SJCRH30 (cell line): ENCODE measurements around the gene A3GALT2. TPM values are rescaled to one million over a fixed set of nuclear protein-coding genes. Genes with fewer than 3 reads are reported as not detected.

Experiments used
- DNase-seq, 2 experiments: peaks; one replicate each; pipeline ENCODE4 v3.0.0-alpha.2; 2015 to 2020
- H3K27ac ChIP-seq: fragments of 250-450 bp; sonication (Bioruptor Pico); 2 replicates; pipeline ENCODE4 v1.5.1; 2020; ENCODE audit warnings: mild to moderate bottlenecking, moderate library complexity
- H3K27me3 ChIP-seq: fragments of 250-450 bp; sonication (Bioruptor Pico); 2 replicates; pipeline ENCODE4 v1.5.1; 2020; ENCODE audit warnings: mild to moderate bottlenecking, moderate library complexity
- H3K36me3 ChIP-seq: fragments of 250-450 bp; sonication (Bioruptor Pico); 2 replicates; pipeline ENCODE4 v1.5.1; 2020; ENCODE audit warnings: mild to moderate bottlenecking, moderate library complexity
- H3K4me1 ChIP-seq: fragments of 250-450 bp; sonication (Bioruptor Pico); 2 replicates; pipeline ENCODE4 v1.5.1; 2020; ENCODE audit warnings: mild to moderate bottlenecking, moderate library complexity
- H3K4me3 ChIP-seq: fragments of 250-450 bp; sonication (Bioruptor Pico); 2 replicates; pipeline ENCODE4 v1.5.1; 2020; ENCODE audit warnings: mild to moderate bottlenecking, moderate library complexity
- H3K9me3 ChIP-seq: fragments of 250-450 bp; sonication (Bioruptor Pico); replicated peaks from 2 replicates; pipeline ENCODE4 v1.5.1; 2020; ENCODE audit warnings: mild to moderate bottlenecking, moderate library complexity
- total RNA-seq: library from RNA; depleted of rRNA; stranded (reverse); fragments of >200 nt; shearing (Covaris generic); gene quantifications from 2 replicates; pipeline ENCODE4 v1.2.3, GENCODE V29; 2014; rRNA removed

Gene A3GALT2
- total RNA-seq, 1 experiment from 2014 or later: not detected

GRCh38 chr1:33263890-33264504 is 56.9 kb downstream of the A3GALT2 start:
- H3K27ac ChIP-seq: no peak overlapping the region
- peak; percentile 35 to 50 for DNase-seq
- peaks cover under 1% of the 10 kb centered on the region; the same call in 1 of the 2 replicates for H3K4me1 ChIP-seq
- H3K27me3 ChIP-seq: no peaks in the 10 kb centered on the region
- no peak overlapping the region for H3K4me3 ChIP-seq
- H3K9me3 ChIP-seq: no peaks in the 10 kb centered on the region
- peaks cover 2% of the 10 kb centered on the region; the same call in 1 of the 2 replicates for H3K36me3 ChIP-seq

GRCh38 chr1:33261344-33261743 is 59.6 kb downstream of the A3GALT2 start:
- H3K4me1 ChIP-seq: peaks cover 14% of the 10 kb centered on the region; the same call in 1 of the 2 replicates
- DNase-seq: no peak
- peaks cover 2% of the 10 kb centered on the region; the same call in 1 of the 2 replicates for H3K36me3 ChIP-seq
- H3K27ac ChIP-seq: no peak overlapping the region
- no peaks in the 10 kb centered on the region for H3K9me3 ChIP-seq
- H3K27me3 ChIP-seq: no peaks in the 10 kb centered on the region
- no peak overlapping the region for H3K4me3 ChIP-seq

- H3K27ac ChIP-seq: no peak overlapping the region
- no peak for DNase-seq
These were observed 60.5 kb downstream of the A3GALT2 start for GRCh38 chr1:33260439-33260838.

DNA sequence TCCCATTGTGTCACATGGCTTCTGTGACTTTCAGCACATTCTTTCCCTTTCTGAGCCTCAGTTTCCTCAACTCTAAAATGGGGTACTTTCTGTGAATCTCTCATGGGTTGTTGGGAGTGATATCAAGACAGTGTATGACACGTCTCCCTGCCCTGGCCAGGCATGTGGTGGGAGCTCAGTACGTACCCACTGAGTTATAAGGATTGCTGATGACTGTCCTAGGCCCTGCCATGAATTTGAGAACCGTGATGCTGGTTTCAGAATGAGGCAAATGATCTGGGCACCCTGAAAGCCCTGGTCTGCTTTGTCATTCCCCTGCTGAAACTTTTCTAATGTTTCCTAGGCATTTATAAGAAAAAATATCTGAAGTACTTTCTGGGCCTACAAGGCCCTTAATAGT is 61.0 kb downstream of the A3GALT2 start:
- Histone ChIP-seq H3K27me3 (no peaks in the 10 kb centered on the region), H3K4me1 (peaks cover 14% of the 10 kb centered on the region; the same call in 1 of the 2 replicates), H3K9me3 (no peaks in the 10 kb centered on the region), H3K36me3 (peaks cover 2% of the 10 kb centered on the region; the same call in 1 of the 2 replicates), H3K27ac (no peak overlapping the region), H3K4me3 (no peak overlapping the region)
- no peak for DNase-seq

More at GRCh38 chr1:33260439-33260838, 60.5 kb downstream of the A3GALT2 start:
- peaks cover 2% of the 10 kb centered on the region; the same call in 1 of the 2 replicates for H3K36me3 ChIP-seq
- peaks cover 14% of the 10 kb centered on the region; the same call in 1 of the 2 replicates for H3K4me1 ChIP-seq
- no peaks in the 10 kb centered on the region for H3K27me3 ChIP-seq
- no peak overlapping the region for H3K4me3 ChIP-seq
- H3K9me3 ChIP-seq: no peaks in the 10 kb centered on the region

DNA sequence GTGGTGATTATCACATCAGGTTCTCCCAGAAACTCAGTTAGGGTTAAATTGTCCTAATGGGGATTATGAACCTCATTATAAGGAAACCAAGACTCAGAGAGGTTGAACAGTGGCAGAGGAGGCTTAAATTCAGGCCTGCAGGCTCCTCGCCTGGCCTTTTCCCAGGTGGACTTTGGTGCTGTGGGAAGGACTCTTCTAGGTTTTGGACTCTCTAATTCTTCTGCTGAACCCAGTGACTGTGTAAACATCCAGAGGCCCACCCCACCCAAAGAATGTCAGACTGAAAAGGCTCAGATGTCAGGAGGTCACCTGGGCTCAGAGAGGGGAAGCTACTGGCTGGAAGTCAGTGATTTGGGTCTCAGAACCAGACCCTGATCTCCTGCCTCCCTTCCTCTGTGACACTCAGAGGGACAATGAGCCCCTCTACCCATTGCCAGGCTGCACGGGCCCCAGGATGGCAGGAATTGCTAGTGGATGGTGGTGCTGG is 62.1 kb downstream of the A3GALT2 start:
- H3K36me3 ChIP-seq: peaks cover 2% of the 10 kb centered on the region; the same call in 1 of the 2 replicates
- no peak for DNase-seq

GRCh38 chr1:33257772-33258712 is 62.9 kb downstream of the A3GALT2 start:
- H3K27me3 ChIP-seq: no peaks in the 10 kb centered on the region
- peaks cover 2% of the 10 kb centered on the region; the same call in 1 of the 2 replicates for H3K36me3 ChIP-seq
- H3K27ac ChIP-seq: peak overlapping the region; percentile 90
- H3K9me3 ChIP-seq: no peaks in the 10 kb centered on the region
- H3K4me3 ChIP-seq: peak overlapping the region; percentile 82
- peak; percentile 47 to 49 for DNase-seq
- peaks cover 14% of the 10 kb centered on the region; the same call in 1 of the 2 replicates for H3K4me1 ChIP-seq

More for the DNA sequence above, 62.1 kb downstream of the A3GALT2 start:
- H3K4me1 ChIP-seq: peaks cover 14% of the 10 kb centered on the region; the same call in 1 of the 2 replicates
- H3K27me3 ChIP-seq: no peaks in the 10 kb centered on the region
- no peak overlapping the region for H3K4me3 ChIP-seq
- H3K27ac ChIP-seq: no peak overlapping the region
- H3K9me3 ChIP-seq: no peaks in the 10 kb centered on the region

GRCh38 chr1:33257207-33257771 is 63.6 kb downstream of the A3GALT2 start:
- H3K27me3 ChIP-seq: no peaks in the 10 kb centered on the region
- H3K27ac ChIP-seq: peak overlapping the region; percentile 90
- H3K36me3 ChIP-seq: 0 out of 2 replicates have a peak, but pooled peaks cover 2% of the 10 kb centered on the region
- H3K4me1 ChIP-seq: peaks cover 14% of the 10 kb centered on the region; the same call in 1 of the 2 replicates
- peak overlapping the region; percentile 82 for H3K4me3 ChIP-seq
- no peaks in the 10 kb centered on the region for H3K9me3 ChIP-seq
- DNase-seq: peak; percentile 24 to 52

Other genes starting within 250 kb of the A3GALT2 start
- 8.4 and 8.8 TPM in 2 replicates for gene AZIN2, start 239.9 kb downstream of the A3GALT2 start, total RNA-seq
- 16.9 and 17.6 TPM in 2 replicates for gene TRIM62, start 139.1 kb downstream of the A3GALT2 start, total RNA-seq
- gene ZNF362, start 64.6 kb downstream of the A3GALT2 start, total RNA-seq: 27.3 and 29.3 TPM in 2 replicates
- gene PHC2, start 110.0 kb upstream of the A3GALT2 start, total RNA-seq: 87.9 and 95.1 TPM in 2 replicates
- gene ZSCAN20, start 151.5 kb upstream of the A3GALT2 start, total RNA-seq: 7.2 and 9.4 TPM in 2 replicates